Measurements from ENCODE around the gene ST6GALNAC3. TPM values are rescaled to one million over a fixed set of nuclear protein-coding genes. Genes with fewer than 3 reads are reported as not detected.
"Not testable (repeated sequence)": the region's sequence is repeated elsewhere in the genome, so short reads cannot be mapped to it uniquely, and the experiment has no call there.

ST6GALNAC3 gene
- total RNA-seq, 4 donors from 2014 or later, result 9.7 to 34.0 (median 14.1) TPM

DNA sequence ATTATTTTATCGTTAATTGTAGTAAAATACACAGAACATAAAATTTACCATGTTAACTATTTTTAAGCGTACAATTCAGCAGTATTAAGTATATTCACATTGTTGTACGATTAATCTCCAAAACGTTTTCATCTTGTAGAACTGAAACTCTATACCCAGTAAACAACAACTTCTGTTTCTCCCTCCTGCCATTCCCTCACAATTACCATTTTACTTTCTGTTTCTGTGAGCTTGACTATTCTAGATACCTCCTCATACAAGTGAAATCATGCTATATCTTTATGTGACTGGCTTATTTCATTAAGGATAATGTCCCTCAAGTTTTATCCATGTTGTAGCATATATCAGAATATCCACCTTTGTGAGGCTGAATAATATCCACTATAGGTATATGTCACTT lies 156.8 kb downstream of the ST6GALNAC3 start:
- TF ChIP-seq, protein P1, sequence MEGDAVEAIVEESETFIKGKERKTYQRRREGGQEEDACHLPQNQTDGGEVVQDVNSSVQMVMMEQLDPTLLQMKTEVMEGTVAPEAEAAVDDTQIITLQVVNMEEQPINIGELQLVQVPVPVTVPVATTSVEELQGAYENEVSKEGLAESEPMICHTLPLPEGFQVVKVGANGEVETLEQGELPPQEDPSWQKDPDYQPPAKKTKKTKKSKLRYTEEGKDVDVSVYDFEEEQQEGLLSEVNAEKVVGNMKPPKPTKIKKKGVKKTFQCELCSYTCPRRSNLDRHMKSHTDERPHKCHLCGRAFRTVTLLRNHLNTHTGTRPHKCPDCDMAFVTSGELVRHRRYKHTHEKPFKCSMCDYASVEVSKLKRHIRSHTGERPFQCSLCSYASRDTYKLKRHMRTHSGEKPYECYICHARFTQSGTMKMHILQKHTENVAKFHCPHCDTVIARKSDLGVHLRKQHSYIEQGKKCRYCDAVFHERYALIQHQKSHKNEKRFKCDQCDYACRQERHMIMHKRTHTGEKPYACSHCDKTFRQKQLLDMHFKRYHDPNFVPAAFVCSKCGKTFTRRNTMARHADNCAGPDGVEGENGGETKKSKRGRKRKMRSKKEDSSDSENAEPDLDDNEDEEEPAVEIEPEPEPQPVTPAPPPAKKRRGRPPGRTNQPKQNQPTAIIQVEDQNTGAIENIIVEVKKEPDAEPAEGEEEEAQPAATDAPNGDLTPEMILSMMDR (IDR thresholded peaks at IDR 0.05), result no peak
- ATAC-seq (ENCODE audit: low FRiP score) (no peak), DNase-seq (ENCODE audit: low spot score) (no peak)

DNA sequence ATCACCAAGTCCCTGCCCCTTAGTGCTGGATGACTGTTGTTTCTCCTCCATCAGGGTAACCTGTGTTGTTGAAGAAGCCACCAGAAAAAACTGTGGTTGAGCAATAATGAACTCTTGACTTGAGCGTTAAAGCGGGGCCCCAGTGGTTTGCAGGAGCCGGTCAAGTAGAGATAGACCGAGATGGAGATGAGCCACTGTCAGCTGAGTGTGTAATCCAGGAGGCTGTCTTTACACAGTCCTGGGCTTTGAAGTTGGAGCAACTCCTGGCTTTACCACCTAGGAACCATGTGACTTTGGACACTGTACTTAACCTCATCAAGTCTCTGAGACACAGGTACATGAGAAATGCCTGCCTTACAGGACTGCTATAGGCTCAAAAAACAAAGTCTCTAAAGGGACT lies 158.1 kb downstream of the ST6GALNAC3 start:
- TF ChIP-seq, protein P1 (IDR thresholded peaks at IDR 0.05), result no peak
- ATAC-seq (ENCODE audit: low FRiP score) (no peak), DNase-seq (ENCODE audit: low spot score) (no peak)

DNA sequence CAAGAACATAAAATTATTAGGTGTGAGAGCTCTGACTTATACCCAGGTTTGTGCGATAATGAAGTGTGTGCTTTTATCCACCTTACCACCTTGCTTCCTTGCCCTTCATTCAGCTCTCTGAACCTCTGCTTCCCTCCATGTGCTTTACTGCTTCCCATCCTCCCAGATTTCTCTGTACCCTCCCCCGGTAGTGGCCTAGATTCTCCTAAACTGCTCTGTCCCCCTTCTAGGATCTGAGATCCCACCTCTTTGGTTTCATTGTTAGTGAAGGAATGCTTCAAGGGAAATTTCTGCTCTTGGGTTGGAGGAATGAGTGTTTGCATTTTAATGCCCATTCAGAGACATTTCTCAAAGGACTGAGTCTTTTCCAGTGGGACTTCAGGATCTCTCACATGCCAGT lies 159.5 kb downstream of the ST6GALNAC3 start:
- DNase-seq (ENCODE audit: low spot score) (no peak), ATAC-seq (ENCODE audit: low FRiP score) (no peak)
- TF ChIP-seq, protein P1 (IDR thresholded peaks at IDR 0.05), result no peak

DNA sequence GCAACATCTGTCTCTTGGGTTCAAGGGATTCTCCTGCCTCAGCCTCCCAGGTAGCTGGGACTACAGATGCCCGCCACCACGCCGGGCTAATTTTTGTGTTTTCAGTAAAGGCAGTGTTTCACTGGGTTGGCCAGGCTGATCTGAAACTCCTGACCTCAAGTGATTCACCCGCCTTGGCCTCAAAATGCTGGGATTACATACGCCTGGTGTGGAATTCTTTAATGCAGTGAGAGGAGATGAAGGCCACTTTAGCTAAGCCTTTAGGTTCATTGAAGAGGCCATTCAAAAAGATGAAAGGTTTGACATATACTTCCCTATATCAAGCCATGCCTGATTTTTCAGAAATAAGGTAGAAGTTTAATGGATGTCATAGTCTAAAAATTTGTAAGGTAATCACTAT lies 162.7 kb downstream of the ST6GALNAC3 start:
- ATAC-seq (ENCODE audit: low FRiP score) (no peak), DNase-seq (ENCODE audit: low spot score) (no peak)
- TF ChIP-seq, protein P1 (IDR thresholded peaks at IDR 0.05), result no peak

DNA sequence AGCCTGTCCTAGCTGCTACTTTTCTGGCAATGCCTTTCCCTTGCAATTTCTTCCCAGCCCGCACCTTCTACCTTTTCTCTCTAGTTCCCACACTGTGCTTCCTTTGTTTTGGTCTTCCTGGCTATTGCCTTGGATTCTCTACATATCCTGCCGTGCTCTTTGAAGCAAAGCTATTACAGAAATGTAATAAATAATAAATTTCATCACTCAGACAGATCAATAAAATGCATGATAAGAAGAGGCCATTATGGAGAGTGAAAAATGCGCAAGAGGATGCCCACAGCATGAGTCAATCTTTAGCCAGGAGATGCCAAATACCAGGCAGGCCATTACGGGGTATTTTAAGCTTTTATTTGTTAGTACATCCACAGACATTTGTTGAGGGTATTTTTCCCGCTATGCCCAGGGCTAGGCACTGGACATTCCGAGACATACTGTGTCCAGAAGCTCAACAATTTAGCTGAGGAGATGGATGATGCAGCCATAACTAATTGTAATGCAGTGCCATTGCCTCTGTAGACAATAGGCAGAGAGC lies 163.6 kb downstream of the ST6GALNAC3 start:
- DNase-seq (ENCODE audit: low spot score), result no peak
- ATAC-seq (ENCODE audit: low FRiP score), result peak; percentile 91
- TF ChIP-seq, protein P1 (IDR thresholded peaks at IDR 0.05), result no peak

DNA sequence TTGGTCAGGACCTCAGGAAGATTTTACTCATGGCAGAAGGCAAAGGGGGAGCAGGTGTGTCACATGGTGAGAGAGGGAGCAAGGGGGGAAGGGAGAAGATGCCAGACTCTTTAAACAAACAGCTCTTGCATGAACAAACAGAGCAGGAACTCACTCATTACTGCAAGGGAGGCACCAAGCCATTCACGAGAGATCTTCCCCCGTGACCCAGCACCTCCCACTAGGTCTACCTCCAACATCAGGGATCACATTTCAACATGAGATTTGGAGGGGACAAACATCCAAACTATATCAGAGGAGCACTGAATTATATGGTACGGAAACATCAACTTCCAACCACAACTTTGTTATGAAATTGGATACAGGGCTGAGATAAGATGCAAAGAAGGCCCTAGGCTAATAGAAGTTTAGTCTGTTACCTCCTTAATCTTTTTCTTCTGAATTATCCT lies 164.9 kb downstream of the ST6GALNAC3 start:
- DNase-seq (ENCODE audit: low spot score) (no peak), ATAC-seq (ENCODE audit: low FRiP score) (no peak)
- TF ChIP-seq, protein P1 (IDR thresholded peaks at IDR 0.05), result no peak

DNA sequence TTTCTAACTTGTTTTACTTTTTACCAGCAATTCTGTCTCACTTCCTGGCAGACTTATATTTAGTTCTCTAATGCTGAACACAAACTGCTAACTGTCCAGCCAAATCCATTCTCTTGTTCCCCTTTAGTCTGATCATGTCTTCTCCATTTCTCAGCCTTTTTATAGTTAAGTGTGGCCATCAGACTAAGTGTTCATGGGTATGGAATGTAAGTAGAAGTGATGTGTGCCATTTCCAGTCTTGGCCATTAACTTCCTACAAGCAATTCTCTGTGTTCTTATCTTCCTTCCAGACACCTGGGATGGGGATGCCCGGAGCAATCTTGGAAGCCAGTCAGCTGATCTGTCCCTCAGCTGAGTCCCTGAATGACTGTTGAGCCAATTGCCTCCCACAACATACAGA lies 165.8 kb downstream of the ST6GALNAC3 start:
- ATAC-seq (ENCODE audit: low FRiP score), result peak; percentile 23
- TF ChIP-seq, protein P1 (IDR thresholded peaks at IDR 0.05), result no peak
- DNase-seq (ENCODE audit: low spot score), result no peak

DNA sequence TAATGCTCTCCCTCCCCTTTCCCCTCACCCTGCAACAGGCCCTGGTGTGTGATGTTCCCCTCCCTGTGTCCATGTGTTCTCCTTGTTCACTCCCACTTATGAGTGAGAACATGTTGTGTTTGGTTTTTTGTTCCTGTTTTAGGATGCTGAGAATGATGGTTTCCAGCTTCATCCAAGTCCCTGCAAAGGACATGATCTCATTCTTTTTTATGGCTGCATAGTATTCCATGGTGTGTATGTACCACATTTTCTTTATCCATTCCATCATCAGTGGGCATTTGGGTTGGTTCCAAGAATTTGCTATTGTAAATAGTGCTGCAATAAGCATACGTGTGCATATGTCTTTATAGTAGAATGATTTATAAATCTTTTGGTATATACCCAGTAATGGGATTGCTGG lies 168.0 kb downstream of the ST6GALNAC3 start:
- DNase-seq (ENCODE audit: low spot score); ATAC-seq (ENCODE audit: low FRiP score): not testable (repeated sequence)

Measured in omental fat pad (tissue), 4 donors.